H9 (cell line): ENCODE data around the gene PHOSPHO1. TPM values are rescaled to one million over a fixed set of nuclear protein-coding genes. Genes with fewer than 3 reads are reported as not detected.
A peak's percentile ranks its signal among the peaks of the same experiment; 100 is the strongest.
"Not testable (repeated sequence)": the region's sequence is repeated elsewhere in the genome, so short reads cannot be mapped to it uniquely, and the experiment has no call there.

Experiments
- DNase-seq: peaks from one replicate; pipeline ENCODE4 v3.0.0-alpha.2; 2017
- H2AFZ ChIP-seq: one replicate; pipeline ENCODE4 v1.6.1; 2013; ENCODE audit warnings: mild to moderate bottlenecking, low read length, control low read depth, moderate library complexity
- H2AK5ac ChIP-seq: 2 replicates; pipeline ENCODE4 v1.6.1; 2013; ENCODE audit warnings: low read length, control low read depth, mixed read lengths; ENCODE audit not compliant: insufficient read length
- H2BK120ac ChIP-seq: one replicate; pipeline ENCODE4 v1.6.1; 2013; ENCODE audit warnings: low read depth, mild to moderate bottlenecking, low read length, control low read depth, inconsistent platforms; ENCODE audit not compliant: poor library complexity, severe bottlenecking
- H2BK12ac ChIP-seq: 2 replicates; pipeline ENCODE4 v1.6.1; 2013; ENCODE audit warnings: low read length, control low read depth, mixed read lengths, low read depth; ENCODE audit not compliant: insufficient read length
- H2BK15ac ChIP-seq: 2 replicates; pipeline ENCODE4 v1.6.1; 2013; ENCODE audit warnings: low read depth, low read length, control low read depth
- H2BK20ac ChIP-seq: one replicate; pipeline ENCODE4 v1.6.1; 2013; ENCODE audit warnings: low read depth, mild to moderate bottlenecking, low read length, control low read depth, inconsistent platforms; ENCODE audit not compliant: poor library complexity, severe bottlenecking
- H2BK5ac ChIP-seq: 2 replicates; pipeline ENCODE4 v1.6.1; 2013; ENCODE audit warnings: low read length, control low read depth, mixed read lengths; ENCODE audit not compliant: insufficient read length
- H3K14ac ChIP-seq: 2 replicates; pipeline ENCODE4 v1.6.1; 2013; ENCODE audit warnings: low read length, control low read depth; ENCODE audit not compliant: insufficient read depth
- H3K18ac ChIP-seq: 2 replicates; pipeline ENCODE4 v1.6.1; 2013; ENCODE audit warnings: low read depth, mild to moderate bottlenecking, mixed read lengths, low read length, control low read depth; ENCODE audit not compliant: insufficient read length
- H3K23ac ChIP-seq: 2 replicates; pipeline ENCODE4 v1.6.1; 2013; ENCODE audit warnings: low read length, control low read depth, mixed read lengths, low read depth; ENCODE audit not compliant: insufficient read length
- H3K23me2 ChIP-seq: 2 replicates; pipeline ENCODE4 v1.6.1; 2013; ENCODE audit warnings: low read depth, mild to moderate bottlenecking, mixed read lengths, low read length, control low read depth; ENCODE audit not compliant: insufficient read length, poor library complexity, severe bottlenecking
- H3K27ac ChIP-seq: 2 replicates; pipeline ENCODE4 v1.5.1; 2013; ENCODE audit warnings: low read length, control low read depth, mixed read lengths, low read depth; ENCODE audit not compliant: insufficient read length
- H3K27me3 ChIP-seq: 2 replicates; pipeline ENCODE4 v1.6.1; 2013; ENCODE audit warnings: low read length, control low read depth, inconsistent platforms; ENCODE audit not compliant: insufficient read depth
- H3K4ac ChIP-seq: 2 replicates; pipeline ENCODE4 v1.6.1; 2013; ENCODE audit warnings: low read depth, mild to moderate bottlenecking, control low read depth, inconsistent platforms, low read length, moderate library complexity
- H3K4me1 ChIP-seq: 2 replicates; pipeline ENCODE4 v1.6.1; 2013; ENCODE audit warnings: low read length, control low read depth, inconsistent platforms; ENCODE audit not compliant: insufficient read depth
- H3K4me2 ChIP-seq: 2 replicates; pipeline ENCODE4 v1.6.1; 2013; ENCODE audit warnings: low read length, control low read depth, mixed read lengths; ENCODE audit not compliant: insufficient read length, insufficient read depth
- H3K56ac ChIP-seq: 2 replicates; pipeline ENCODE4 v1.6.1; 2013; ENCODE audit warnings: low read depth, mild to moderate bottlenecking, mixed read lengths, low read length, control low read depth; ENCODE audit not compliant: insufficient read length
- H3K79me1 ChIP-seq: 2 replicates; pipeline ENCODE4 v1.6.1; 2013; ENCODE audit warnings: low read depth, mild to moderate bottlenecking, moderate library complexity, low read length, control low read depth, inconsistent platforms; ENCODE audit not compliant: insufficient read depth, poor library complexity, severe bottlenecking
- H3K79me2 ChIP-seq: 2 replicates; pipeline ENCODE4 v1.6.1; 2013; ENCODE audit warnings: low read length, control low read depth, inconsistent platforms; ENCODE audit not compliant: insufficient read depth
- H3K9ac ChIP-seq: 2 replicates; pipeline ENCODE4 v1.6.1; 2013; ENCODE audit warnings: low read length, control low read depth, mixed read lengths; ENCODE audit not compliant: insufficient read length; ENCODE audit errors: extremely low read depth
- H3K9me3 ChIP-seq: one replicate; pipeline ENCODE4 v1.6.1; 2013; ENCODE audit warnings: low read depth, low read length, inconsistent platforms; ENCODE audit not compliant: control insufficient read depth
- H3T11ph ChIP-seq: one replicate; pipeline ENCODE4 v1.6.1; 2013; ENCODE audit warnings: mild to moderate bottlenecking, low read length, control low read depth, inconsistent platforms
- H4K20me1 ChIP-seq: one replicate; pipeline ENCODE4 v1.6.1; 2013; ENCODE audit not compliant: control insufficient read depth, insufficient read length, insufficient read depth
- H4K5ac ChIP-seq: 2 replicates; pipeline ENCODE4 v1.6.1; 2013; ENCODE audit warnings: low read depth, mild to moderate bottlenecking, mixed read lengths, low read length, control low read depth; ENCODE audit not compliant: insufficient read length
- H4K8ac ChIP-seq: replicated peaks from 2 replicates; pipeline ENCODE4 v1.6.1; 2013; ENCODE audit warnings: low read length, control low read depth, mixed read lengths, low read depth; ENCODE audit not compliant: insufficient read length
- H4K91ac ChIP-seq: 2 replicates; pipeline ENCODE4 v1.6.1; 2013; ENCODE audit warnings: low read depth, mild to moderate bottlenecking, moderate library complexity, mixed read lengths, low read length, control low read depth; ENCODE audit not compliant: insufficient read length
- H3K27ac Mint-ChIP-seq, 3 experiments: 2 replicates in 2 of 3; 3 replicates in 1 of 3; pipeline ENCODE4 v1.8.0; 2020 to 2021; ENCODE audit warnings: mixed read lengths in 3 of 3, mild to moderate bottlenecking in 1 of 3, moderate library complexity in 1 of 3
- H3K27me3 Mint-ChIP-seq: 2 replicates; pipeline ENCODE4 v1.8.0; 2021; ENCODE audit warnings: low read depth, mild to moderate bottlenecking, moderate library complexity, mixed read lengths
- H3K36me3 Mint-ChIP-seq, 3 experiments: 2 replicates in 2 of 3; 3 replicates in 1 of 3; pipeline ENCODE4 v1.8.0; 2020 to 2021; ENCODE audit warnings: low read depth in 3 of 3, mixed read lengths in 3 of 3; ENCODE audit not compliant: insufficient read depth in 1 of 3
- H3K4me1 Mint-ChIP-seq, 2 experiments: 2 replicates each; pipeline ENCODE4 v1.8.0; 2020; ENCODE audit warnings: mixed read lengths in 2 of 2
- H3K4me3 Mint-ChIP-seq, 2 experiments: 2 replicates in 1 of 2; 3 replicates in 1 of 2; pipeline ENCODE4 v1.8.0; 2020 to 2021; ENCODE audit warnings: mild to moderate bottlenecking in 2 of 2, mixed read lengths in 2 of 2, moderate library complexity in 1 of 2
- H3K9me3 Mint-ChIP-seq, 2 experiments: 2 replicates in 1 of 2; 3 replicates in 1 of 2; pipeline ENCODE4 v1.8.0; 2020; ENCODE audit warnings: mild to moderate bottlenecking in 2 of 2, mixed read lengths in 2 of 2, moderate library complexity in 1 of 2
- WGBS: extraction: QIAGEN DNeasy Blood & Tissue Kit; methylation state at CpG from one replicate; pipeline ENCODE4 v1.1.7; 2013; ENCODE audit warnings: missing lambda C conversion rate, low lambda C conversion rate, mixed read lengths; ENCODE audit not compliant: insufficient read length; ENCODE audit errors: extremely low coverage; 5-methylcytosine and 5-hydroxymethylcytosine counted together
- total RNA-seq: library from RNA; stranded (reverse); gene quantifications from 2 replicates; pipeline ENCODE4 v1.2.1, GENCODE V29; 2021
- TF ChIP-seq, protein P1 (sequence below): fragments of 200-600 bp; sonication (generic); conservative IDR thresholded peaks from 3 replicates; pipeline ENCODE4 v1.8.0; 2021; ENCODE audit warnings: antibody characterized with exemption, mild to moderate bottlenecking

The PHOSPHO1 gene
- total RNA-seq, 1 experiment from 2014 or later: 0.63 TPM

GRCh38 chr17:49261540-49261939, 31.0 kb upstream of the PHOSPHO1 start:
- WGBS: no CpG with 5 or more reads among the region's 9 CpGs
- H3K27ac Mint-ChIP-seq: not testable (repeated sequence)

More at GRCh38 chr17:49261540-49261939, 31.0 kb upstream of the PHOSPHO1 start:
- TF ChIP-seq, protein P1, sequence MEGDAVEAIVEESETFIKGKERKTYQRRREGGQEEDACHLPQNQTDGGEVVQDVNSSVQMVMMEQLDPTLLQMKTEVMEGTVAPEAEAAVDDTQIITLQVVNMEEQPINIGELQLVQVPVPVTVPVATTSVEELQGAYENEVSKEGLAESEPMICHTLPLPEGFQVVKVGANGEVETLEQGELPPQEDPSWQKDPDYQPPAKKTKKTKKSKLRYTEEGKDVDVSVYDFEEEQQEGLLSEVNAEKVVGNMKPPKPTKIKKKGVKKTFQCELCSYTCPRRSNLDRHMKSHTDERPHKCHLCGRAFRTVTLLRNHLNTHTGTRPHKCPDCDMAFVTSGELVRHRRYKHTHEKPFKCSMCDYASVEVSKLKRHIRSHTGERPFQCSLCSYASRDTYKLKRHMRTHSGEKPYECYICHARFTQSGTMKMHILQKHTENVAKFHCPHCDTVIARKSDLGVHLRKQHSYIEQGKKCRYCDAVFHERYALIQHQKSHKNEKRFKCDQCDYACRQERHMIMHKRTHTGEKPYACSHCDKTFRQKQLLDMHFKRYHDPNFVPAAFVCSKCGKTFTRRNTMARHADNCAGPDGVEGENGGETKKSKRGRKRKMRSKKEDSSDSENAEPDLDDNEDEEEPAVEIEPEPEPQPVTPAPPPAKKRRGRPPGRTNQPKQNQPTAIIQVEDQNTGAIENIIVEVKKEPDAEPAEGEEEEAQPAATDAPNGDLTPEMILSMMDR: peak; percentile 46
- H2BK120ac ChIP-seq, H4K91ac ChIP-seq, H4K5ac ChIP-seq, H2BK20ac ChIP-seq, H3K9ac ChIP-seq, H2BK12ac ChIP-seq, H3K27ac ChIP-seq, H2AFZ ChIP-seq, H3K36me3 Mint-ChIP-seq, H3K79me1 ChIP-seq, H2AK5ac ChIP-seq, H2BK5ac ChIP-seq, H4K20me1 ChIP-seq, H4K8ac ChIP-seq, H3K23ac ChIP-seq, H3K56ac ChIP-seq, H3K4me1 ChIP-seq, H3K9me3 ChIP-seq, H2BK15ac ChIP-seq, H3K4me2 ChIP-seq, H3K27me3 ChIP-seq, DNase-seq, H3K4ac ChIP-seq, H3T11ph ChIP-seq, H3K4me1 Mint-ChIP-seq, H3K23me2 ChIP-seq, H3K9me3 Mint-ChIP-seq, H3K14ac ChIP-seq, H3K18ac ChIP-seq, H3K79me2 ChIP-seq: not testable (repeated sequence)
- Mint-ChIP-seq H3K27me3 (peaks cover 30% of the 10 kb centered on the region), H3K4me3 (peak overlapping the region in 1 of 2 experiments; percentile 77; a peak in 2 of 5 replicates)
